ENCODE results near the gene PPP1R12B. TPM values are rescaled to one million over a fixed set of nuclear protein-coding genes. Genes with fewer than 3 reads are reported as not detected.
"Not testable (repeated sequence)": the region's sequence is repeated elsewhere in the genome, so short reads cannot be mapped to it uniquely, and the experiment has no call there.

Gene PPP1R12B
- total RNA-seq, 1 experiment from 2014 or later: 33.3 TPM

GRCh38 chr1:202600432-202601041 lies 252.0 kb downstream of the PPP1R12B start:
- H3F3A ChIP-seq (ENCODE audit: insufficient read depth, low read depth): no peaks in the 10 kb centered on the region
- no peaks in the 10 kb centered on the region for H3K79me2 ChIP-seq (ENCODE audit: low read depth)
- H3K9me2 ChIP-seq (ENCODE audit: insufficient read depth): no peaks in the 10 kb centered on the region
- H3K4me1 ChIP-seq (replicated peaks; ENCODE audit: insufficient read depth): no peaks in the 10 kb centered on the region
- H3K4me3 ChIP-seq: no peak overlapping the region
- ChIA-PET POLR2A (ENCODE audit: unreplicated experiment) (no interaction called here), CTCF (interaction anchor here (0.6 to 1.2 kb wide), 8 partner anchors 25 to 1951 kb away, joined by 3 to 6 read pairs (median 3); no protein-coding TSS in a partner anchor)
- H3K27me3 ChIP-seq (ENCODE audit: insufficient read depth, low read depth): no peaks in the 10 kb centered on the region
- no peak for DNase-seq
- BruUV-seq (replicated peaks): no TSS peak
- H4K20me1 ChIP-seq (ENCODE audit: insufficient read depth): no peaks in the 10 kb centered on the region
- no peaks in the 10 kb centered on the region for H3K9me3 ChIP-seq (ENCODE audit: insufficient read depth, low read depth)
- no peak overlapping the region for H3K27ac ChIP-seq
- TF ChIP-seq EZH2 (IDR thresholded peaks at IDR 0.05; ENCODE audit: low read depth) (no peak), CTCF (conservative IDR thresholded peaks at IDR 0.05) (peak; percentile 37; the same call in 1 of the 2 replicates)
- intact Hi-C loops (cut with micrococcal nuclease; ENCODE audit: unreplicated experiment): loop anchor here (1.0 to 5.0 kb wide), 5 partner anchors 99 to 418 kb away; no protein-coding TSS in a partner anchor
- H3K36me3 ChIP-seq (ENCODE audit: low read depth): no peaks in the 10 kb centered on the region
- no peak overlapping the region for H2AFZ ChIP-seq
- H3K4me2 ChIP-seq: no peak overlapping the region

- H3K27me3 ChIP-seq (ENCODE audit: insufficient read depth, low read depth): no peaks in the 10 kb centered on the region
- no peaks in the 10 kb centered on the region for H3F3A ChIP-seq (ENCODE audit: insufficient read depth, low read depth)
- H3K79me2 ChIP-seq (ENCODE audit: low read depth): no peaks in the 10 kb centered on the region
- DNase-seq: no peak
- ChIA-PET POLR2A (ENCODE audit: unreplicated experiment) (no interaction called here), CTCF (no interaction called here)
- no peak for TF ChIP-seq EZH2 (IDR thresholded peaks at IDR 0.05; ENCODE audit: low read depth)
- no peak for TF ChIP-seq CTCF (conservative IDR thresholded peaks at IDR 0.05)
- H3K27ac ChIP-seq: no peak overlapping the region
- H3K4me1 ChIP-seq (replicated peaks; ENCODE audit: insufficient read depth): no peaks in the 10 kb centered on the region
- H3K4me3 ChIP-seq: no peak overlapping the region
- H4K20me1 ChIP-seq (ENCODE audit: insufficient read depth): no peaks in the 10 kb centered on the region
- H3K9me3 ChIP-seq (ENCODE audit: insufficient read depth, low read depth): no peaks in the 10 kb centered on the region
- H3K36me3 ChIP-seq (ENCODE audit: low read depth): no peaks in the 10 kb centered on the region
- H3K9me2 ChIP-seq (ENCODE audit: insufficient read depth): no peaks in the 10 kb centered on the region
- no peak overlapping the region for H3K4me2 ChIP-seq
- no TSS peak for BruUV-seq (replicated peaks)
- intact Hi-C loops (cut with micrococcal nuclease; ENCODE audit: unreplicated experiment): loop anchor here (5.0 kb wide), 1 partner anchor 421 kb away; no protein-coding TSS in a partner anchor
- no peak overlapping the region for H2AFZ ChIP-seq
These were observed 254.9 kb downstream of the PPP1R12B start for GRCh38 chr1:202603435-202603834.

- H3K4me2 ChIP-seq: no peak overlapping the region
- H2AFZ ChIP-seq: no peak overlapping the region
- H3K27ac ChIP-seq: no peak overlapping the region
- ChIA-PET POLR2A (ENCODE audit: unreplicated experiment) (no interaction called here), CTCF (no interaction called here)
- H3F3A ChIP-seq (ENCODE audit: insufficient read depth, low read depth): no peaks in the 10 kb centered on the region
- no peaks in the 10 kb centered on the region for H3K79me2 ChIP-seq (ENCODE audit: low read depth)
- TF ChIP-seq CTCF (conservative IDR thresholded peaks at IDR 0.05): no peak
- TF ChIP-seq EZH2 (IDR thresholded peaks at IDR 0.05; ENCODE audit: low read depth): no peak
- H3K4me1 ChIP-seq (replicated peaks; ENCODE audit: insufficient read depth): no peaks in the 10 kb centered on the region
- H3K9me3 ChIP-seq (ENCODE audit: insufficient read depth, low read depth): no peaks in the 10 kb centered on the region
- no peaks in the 10 kb centered on the region for H3K27me3 ChIP-seq (ENCODE audit: insufficient read depth, low read depth)
- H3K9me2 ChIP-seq (ENCODE audit: insufficient read depth): no peaks in the 10 kb centered on the region
- intact Hi-C loops (cut with micrococcal nuclease; ENCODE audit: unreplicated experiment): no loop called here
- H3K36me3 ChIP-seq (ENCODE audit: low read depth): no peaks in the 10 kb centered on the region
- DNase-seq: no peak
- no TSS peak for BruUV-seq (replicated peaks)
- no peak overlapping the region for H3K4me3 ChIP-seq
- no peaks in the 10 kb centered on the region for H4K20me1 ChIP-seq (ENCODE audit: insufficient read depth)
These were observed 257.0 kb downstream of the PPP1R12B start for GRCh38 chr1:202605515-202605914.

GRCh38 chr1:202612036-202612435 lies 263.5 kb downstream of the PPP1R12B start:
- CTCF ChIA-PET: not testable (repeated sequence)

More at GRCh38 chr1:202612036-202612435, 263.5 kb downstream of the PPP1R12B start:
- H3K9me2 ChIP-seq (ENCODE audit: insufficient read depth); H3K4me1 ChIP-seq (replicated peaks; ENCODE audit: insufficient read depth); H4K20me1 ChIP-seq (ENCODE audit: insufficient read depth); H3K4me3 ChIP-seq; H2AFZ ChIP-seq; POLR2A ChIA-PET (ENCODE audit: unreplicated experiment); H3K4me2 ChIP-seq; H3K27ac ChIP-seq; DNase-seq; H3K9me3 ChIP-seq (ENCODE audit: insufficient read depth, low read depth); BruUV-seq (replicated peaks); H3F3A ChIP-seq (ENCODE audit: insufficient read depth, low read depth); H3K36me3 ChIP-seq (ENCODE audit: low read depth); H3K27me3 ChIP-seq (ENCODE audit: insufficient read depth, low read depth); intact Hi-C loops (cut with micrococcal nuclease; ENCODE audit: unreplicated experiment); H3K79me2 ChIP-seq (ENCODE audit: low read depth): not testable (repeated sequence)
